C4-2B (cell line): ENCODE data around the gene STAT5A.

Experiments used
- CTCF ChIP-seq: fragments of 450-650 bp; conservative IDR thresholded peaks from 2 replicates; pipeline ENCODE4 v1.5.1; 2017; ENCODE audit warnings: mild to moderate bottlenecking
- ZFX ChIP-seq: fragments of 450-650 bp; IDR thresholded peaks from 2 replicates; pipeline ENCODE4 v1.6.1; 2017

DNA sequence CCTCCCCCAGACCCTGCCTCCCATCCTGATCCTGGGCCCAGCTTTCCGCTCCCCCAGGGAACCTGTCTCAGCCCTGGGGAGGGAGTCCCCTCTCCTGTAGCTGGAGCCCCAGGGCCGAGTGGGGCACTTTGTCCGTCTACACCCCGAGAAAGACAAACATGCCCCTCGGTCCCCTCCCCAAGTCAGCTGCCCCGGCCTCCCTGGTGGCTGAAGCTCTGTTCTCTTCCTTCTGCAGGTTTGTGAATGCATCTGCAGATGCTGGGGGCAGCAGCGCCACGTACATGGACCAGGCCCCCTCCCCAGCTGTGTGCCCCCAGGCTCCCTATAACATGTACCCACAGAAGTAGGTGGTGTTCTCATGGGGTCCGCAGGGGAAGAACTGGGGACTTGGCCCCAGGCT, 20.8 kb downstream of the STAT5A start:
- TF ChIP-seq CTCF (no peak), ZFX (no peak)
